GM21529 (cell line): ENCODE data around the gene RNF8.

Source experiments
- ATAC-seq: cut with Tn5 transposase; IDR thresholded peaks from one replicate; pipeline ENCODE4 v1.9.1; 2021; ENCODE audit not compliant: unreplicated experiment

Gene RNF8

DNA sequence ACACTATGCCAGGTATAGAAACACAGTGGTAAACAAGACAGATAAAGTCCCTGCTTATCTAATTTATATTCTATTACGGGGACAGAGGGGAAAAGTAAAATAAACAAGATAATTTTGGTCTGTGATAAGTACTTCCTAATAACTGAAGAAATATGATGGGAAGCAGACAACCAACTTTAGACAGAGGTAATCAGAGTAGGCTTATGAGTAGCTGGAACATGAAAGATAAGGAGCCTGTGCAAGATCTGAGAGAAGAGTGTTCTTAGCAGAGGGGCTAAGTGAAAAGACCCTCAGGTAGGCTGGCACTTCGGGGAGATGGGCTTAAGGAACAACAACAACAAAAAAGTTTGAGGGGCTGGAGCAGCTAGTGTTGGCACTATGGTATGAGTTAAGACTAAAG lies 4.1 kb downstream of the RNF8 start:
- no peak for ATAC-seq

- no peak for ATAC-seq
Measured at GRCh38 chr6:37359039-37359438, 5.3 kb downstream of the RNF8 start.

DNA sequence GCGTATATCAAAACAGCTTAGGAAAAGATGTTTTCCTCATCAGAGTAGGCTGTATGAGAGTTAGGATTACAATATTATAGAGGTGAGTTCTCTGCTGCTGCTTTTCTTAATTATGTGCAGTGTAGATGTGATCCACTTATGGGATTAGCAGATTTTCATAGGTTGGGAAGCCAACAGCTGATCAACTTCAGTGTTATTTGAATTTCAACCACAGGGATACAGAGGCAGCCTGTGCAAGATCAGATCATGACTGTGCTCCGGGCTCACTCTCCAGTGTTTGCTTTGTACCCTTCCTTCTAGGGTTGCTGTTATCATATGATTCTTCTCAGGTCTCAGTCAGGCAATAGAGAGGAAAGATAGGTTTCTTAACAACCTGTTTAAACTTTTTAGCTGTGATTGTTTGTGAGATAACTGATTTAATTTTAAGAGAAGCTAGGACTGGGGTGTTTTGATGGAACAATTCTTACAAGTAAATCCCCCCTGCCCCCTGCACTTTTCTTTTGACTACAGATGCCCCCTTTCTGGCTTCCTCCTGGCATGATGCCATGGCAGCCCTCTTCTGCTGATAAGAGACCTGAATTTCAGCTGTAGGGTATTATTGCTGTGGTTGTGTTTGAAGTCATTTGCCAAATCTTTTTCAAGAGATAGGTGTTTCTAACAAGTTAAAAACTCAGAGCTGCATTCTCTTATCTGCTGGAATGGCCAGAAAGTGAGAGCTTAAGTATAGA lies 8.5 kb downstream of the RNF8 start:
- no peak for ATAC-seq

- ATAC-seq = no peak
Measured at GRCh38 chr6:37365791-37366190, 12.0 kb downstream of the RNF8 start.

- no peak for ATAC-seq
Measured at GRCh38 chr6:37366910-37367309, 13.1 kb downstream of the RNF8 start.

DNA sequence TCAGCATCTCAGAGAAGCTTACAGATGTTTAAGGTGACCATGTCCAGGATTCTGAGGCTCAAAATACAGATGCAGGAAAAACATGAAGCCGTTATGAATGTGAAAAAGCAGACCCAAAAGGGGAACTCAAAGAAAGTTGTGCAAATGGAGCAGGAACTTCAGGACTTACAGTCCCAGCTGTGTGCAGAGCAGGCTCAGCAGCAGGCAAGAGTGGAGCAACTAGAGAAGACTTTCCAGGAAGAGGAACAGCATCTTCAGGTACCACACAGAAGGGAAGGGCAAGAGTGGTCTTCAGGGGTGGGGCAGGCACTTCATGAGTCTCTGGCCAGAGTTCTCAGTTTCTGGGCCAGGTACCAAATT lies 15.2 kb downstream of the RNF8 start:
- ATAC-seq = no peak

- no peak for ATAC-seq
Measured at GRCh38 chr6:37369321-37370201, 15.8 kb downstream of the RNF8 start.

DNA sequence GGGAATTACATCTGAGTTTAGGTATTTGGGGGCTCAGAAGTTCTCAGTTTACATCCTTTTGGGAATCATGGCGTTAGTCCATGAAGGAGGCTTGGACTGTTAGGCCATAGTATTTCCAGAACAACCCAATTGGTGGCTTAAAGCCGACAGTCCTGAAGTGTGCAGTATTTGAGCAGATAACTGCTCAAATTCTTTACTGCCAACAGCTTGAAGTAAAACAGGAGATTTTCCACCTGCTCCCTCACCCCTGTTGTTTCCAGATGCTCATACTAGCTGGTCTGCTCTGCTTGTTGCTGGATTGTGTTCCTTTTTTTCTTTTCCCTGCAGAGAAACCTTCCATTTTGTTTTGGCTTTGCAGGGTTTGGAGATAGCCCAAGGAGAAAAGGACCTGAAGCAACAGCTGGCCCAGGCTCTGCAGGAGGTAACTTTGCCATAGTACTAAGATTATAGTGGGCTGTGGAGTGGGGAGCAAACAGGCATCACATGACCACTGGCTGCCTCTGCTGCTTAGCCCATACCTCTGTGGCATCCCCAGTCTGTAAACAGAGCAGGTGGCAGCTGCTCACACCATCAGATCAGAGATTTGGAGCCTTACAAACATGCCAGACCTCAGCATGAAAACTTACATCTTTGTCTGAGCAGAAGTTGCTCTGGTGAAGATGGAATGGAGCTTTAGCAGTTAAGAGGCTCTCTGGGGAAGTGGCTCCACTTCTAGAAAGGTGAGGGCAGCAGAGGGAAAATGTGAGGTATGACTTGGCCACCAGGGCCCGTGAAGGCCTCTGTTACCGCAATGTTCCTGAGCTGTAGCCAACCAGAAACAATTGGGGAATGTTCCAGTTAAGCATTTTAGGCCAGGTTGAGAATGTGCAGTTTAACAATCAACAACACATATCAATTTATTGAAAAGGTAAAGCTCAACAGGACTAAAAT lies 17.6 kb downstream of the RNF8 start:
- ATAC-seq = no peak

- no peak for ATAC-seq
Measured at GRCh38 chr6:37372116-37372515, 18.3 kb downstream of the RNF8 start.

- ATAC-seq = no peak
Measured at GRCh38 chr6:37373822-37374471, 20.2 kb downstream of the RNF8 start.

DNA sequence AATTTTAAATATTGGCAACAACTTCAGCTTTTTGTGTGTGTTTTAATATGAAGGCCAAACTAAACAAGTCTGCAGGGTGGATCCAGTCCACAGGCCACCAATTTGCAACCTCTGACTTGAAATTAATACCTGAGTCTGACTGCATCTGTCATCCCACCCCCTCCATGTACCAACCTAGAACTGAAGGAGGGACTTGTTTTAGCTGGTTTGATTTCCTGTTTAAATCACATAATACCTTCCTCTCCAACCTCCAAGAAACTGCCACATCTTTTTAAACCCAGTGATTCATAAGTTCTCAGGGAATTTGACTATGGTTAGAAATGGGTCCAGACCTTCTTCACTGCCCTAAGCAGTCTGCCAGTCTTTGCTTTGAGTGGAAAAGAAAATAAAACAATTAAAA lies 21.6 kb downstream of the RNF8 start:
- ATAC-seq = no peak

GRCh38 chr6:37376078-37376743 lies 22.4 kb downstream of the RNF8 start:
- ATAC-seq = no peak

DNA sequence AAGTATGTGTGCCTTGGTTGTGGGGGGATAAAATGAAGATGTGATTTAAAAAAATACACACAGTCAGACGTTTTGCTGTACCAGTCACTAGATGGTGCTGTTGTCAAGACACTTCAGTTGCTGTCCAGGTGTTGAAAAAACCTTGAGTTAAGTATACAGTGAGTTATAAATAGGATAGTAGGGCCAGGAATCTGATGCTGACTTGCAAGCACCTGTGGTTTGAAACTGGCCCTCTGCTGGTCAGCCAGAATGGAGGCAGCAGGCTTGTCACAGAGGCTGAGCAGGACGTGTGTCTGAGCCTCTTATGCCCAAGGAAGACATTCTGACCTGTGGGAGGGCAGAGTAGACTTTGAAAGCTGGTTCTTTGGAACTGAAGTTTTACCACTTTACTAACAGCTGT lies 27.8 kb downstream of the RNF8 start:
- ATAC-seq = peak; percentile 66

DNA sequence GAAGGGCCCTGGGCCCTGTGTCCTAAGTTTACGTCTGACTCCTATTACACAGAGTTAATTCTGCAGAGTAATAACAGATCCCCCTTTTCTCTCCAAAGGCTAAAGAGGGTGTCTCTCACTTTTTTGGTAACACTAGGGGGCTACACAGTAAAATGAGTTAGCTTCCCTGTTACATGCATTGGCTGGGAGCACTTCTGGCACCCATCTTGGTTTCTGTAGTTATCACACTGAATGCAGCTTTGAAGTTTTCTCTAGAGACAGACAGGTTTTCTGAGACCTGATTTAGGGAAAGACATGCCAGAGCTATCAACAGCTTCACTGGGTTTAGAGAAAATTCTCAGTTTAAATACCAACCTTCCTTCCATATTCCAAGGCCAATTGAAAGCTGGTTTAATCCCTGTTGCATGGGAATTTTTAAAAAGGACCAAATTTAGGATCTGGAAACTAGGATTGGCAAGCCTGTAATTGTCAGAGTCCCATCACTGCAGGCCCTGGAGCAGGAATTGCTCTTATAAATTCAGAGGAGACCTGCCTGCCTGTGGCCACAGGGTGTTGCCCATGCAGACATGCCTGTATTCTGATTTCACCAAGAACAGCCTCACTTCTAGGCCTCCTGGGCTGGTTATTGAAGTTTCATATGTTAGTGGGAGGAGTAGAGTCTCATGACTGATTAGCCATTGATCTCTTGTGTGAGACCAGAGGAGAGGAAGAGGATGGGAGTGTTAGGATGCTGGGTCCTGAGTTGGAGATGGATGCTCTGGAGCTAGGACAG lies 29.4 kb downstream of the RNF8 start:
- no peak for ATAC-seq

GRCh38 chr6:37388578-37388977 lies 34.8 kb downstream of the RNF8 start:
- no peak for ATAC-seq

DNA sequence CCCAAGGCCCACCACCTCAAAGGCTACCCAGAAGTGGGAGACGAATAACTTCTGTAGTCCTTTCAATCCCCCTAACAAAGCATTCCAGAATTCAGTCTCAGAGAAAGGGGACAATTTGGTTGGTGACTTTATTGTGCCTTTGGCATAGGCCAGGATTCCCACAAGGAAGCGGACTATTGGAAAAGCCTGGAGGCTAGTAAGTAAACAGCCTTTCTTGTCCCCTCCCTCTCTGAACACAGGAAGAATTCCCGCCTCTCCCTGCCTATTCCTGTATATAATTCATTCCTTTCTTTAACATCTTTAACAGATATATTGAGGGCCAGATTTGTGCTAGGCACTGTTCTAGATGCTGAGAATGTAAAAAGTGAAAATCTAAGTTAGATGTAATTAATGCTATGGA lies 36.1 kb downstream of the RNF8 start:
- ATAC-seq = no peak

- ATAC-seq = no peak
Measured at GRCh38 chr6:37391120-37391519, 37.3 kb downstream of the RNF8 start.

DNA sequence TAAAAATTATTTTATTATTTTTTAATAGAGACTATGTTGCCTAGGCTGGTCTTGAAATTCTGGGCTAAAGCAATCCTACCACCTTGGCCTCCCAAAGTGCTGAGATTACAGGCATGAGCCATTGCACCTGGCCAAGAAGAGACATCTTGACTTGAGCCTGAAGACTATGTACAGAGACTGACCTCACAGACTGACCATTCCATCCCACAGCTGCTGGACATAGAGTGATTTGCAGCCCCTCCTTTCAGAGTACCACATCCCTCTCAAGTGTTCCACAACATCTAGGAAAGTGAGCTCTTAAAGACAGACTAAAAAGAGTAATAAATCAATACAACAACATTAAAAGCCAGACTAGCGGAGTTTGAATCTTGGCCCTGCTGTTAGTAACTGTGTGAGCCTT lies 39.0 kb downstream of the RNF8 start:
- no peak for ATAC-seq

DNA sequence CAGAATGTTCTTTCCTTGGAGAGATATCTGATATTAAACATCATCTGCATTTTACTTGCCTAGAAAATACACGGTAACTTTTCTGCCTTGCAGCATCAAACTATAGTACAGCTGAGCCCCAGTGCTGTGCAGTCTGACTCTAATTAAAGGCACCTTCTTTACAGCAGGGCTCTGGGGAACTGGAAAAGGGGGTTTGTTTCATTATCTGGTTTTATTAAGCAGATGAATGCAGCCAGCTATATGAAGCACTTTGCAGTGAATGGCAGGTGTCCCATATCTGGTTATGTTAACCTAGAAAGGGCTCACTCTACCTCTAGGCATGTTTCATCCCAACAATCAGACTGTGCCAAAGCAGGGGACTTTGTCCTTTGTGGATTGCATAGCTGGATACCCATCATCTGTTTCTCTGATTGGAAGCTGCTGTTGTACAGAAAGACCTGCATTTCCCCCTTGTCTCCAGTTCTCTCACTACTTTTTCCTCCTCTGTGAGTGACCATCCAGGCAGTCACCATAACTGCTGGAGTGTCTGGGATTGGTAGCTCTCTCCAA lies 39.7 kb downstream of the RNF8 start:
- no peak for ATAC-seq
